ENCODE results near the gene CCDC88A.
"Not testable (repeated sequence)": the region's sequence is repeated elsewhere in the genome, so short reads cannot be mapped to it uniquely, and the experiment has no call there.

CCDC88A gene

DNA sequence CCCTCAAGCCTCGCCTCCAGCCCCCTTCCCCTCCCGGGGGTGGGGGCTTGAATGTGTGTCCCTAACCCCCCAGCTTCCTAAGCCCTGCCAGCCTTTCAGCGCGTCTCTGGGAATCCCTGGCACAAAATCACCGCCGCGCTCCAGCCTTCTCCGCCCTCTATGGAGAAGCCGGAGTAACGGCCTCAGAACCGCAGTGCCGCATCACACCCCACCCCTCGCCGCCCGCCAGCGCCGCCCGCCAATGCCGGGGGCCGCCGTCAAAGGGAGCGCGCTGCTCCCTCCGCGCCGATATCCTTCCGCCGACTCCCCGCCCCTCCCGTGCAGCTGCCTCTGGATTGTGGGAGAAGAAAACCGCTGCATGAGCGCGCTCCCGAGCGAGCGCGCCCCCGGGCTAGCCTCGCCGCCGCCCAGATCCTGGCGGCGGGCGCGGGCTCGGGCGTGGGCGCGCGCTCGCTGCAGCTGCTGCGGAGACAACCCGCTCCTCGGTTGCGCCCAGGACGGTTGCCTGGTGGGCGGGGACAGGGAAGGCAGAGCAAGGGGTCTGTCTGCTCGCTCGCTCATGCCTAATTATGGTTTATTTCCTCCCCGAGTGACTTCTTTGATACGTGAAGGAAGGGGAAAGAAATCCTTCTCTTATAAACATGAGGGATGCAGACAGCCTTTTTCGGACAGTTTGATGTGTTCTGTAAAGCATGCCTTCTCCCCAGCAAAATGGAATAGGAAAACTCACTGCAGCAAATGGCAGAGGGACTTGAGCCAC, at the start of gene CCDC88A:
TSS of gene CCDC88A (minus strand) at position 178 of the 760 bp plus-strand sequence. CDS start 777 bp downstream, outside the sequence.
- H3K27ac ChIP-seq: peak within 1 kb of the TSS; percentile 56 to 96 (median 85)

GRCh38 chr2:55461679-55462078, 42.0 kb upstream of the CCDC88A start:
- Histone ChIP-seq H3K27ac (no peak overlapping the region), H3K4me3 (no peak overlapping the region)

More for the DNA sequence above, at the start of gene CCDC88A:
- H3K4me3 ChIP-seq: peak within 1 kb of the TSS; percentile 53 to 99 (median 70)

- no peak overlapping the region for H3K4me3 ChIP-seq
Measured at GRCh38 chr2:55460562-55460961, 40.9 kb upstream of the CCDC88A start.

GRCh38 chr2:55459714-55460274, 40.1 kb upstream of the CCDC88A start:
- no peak overlapping the region for H3K27ac ChIP-seq
- no peak overlapping the region for H3K4me3 ChIP-seq

More at GRCh38 chr2:55460562-55460961, 40.9 kb upstream of the CCDC88A start:
- no peak overlapping the region for H3K27ac ChIP-seq

GRCh38 chr2:55459279-55459678, 39.6 kb upstream of the CCDC88A start:
- no peak overlapping the region for H3K27ac ChIP-seq

DNA sequence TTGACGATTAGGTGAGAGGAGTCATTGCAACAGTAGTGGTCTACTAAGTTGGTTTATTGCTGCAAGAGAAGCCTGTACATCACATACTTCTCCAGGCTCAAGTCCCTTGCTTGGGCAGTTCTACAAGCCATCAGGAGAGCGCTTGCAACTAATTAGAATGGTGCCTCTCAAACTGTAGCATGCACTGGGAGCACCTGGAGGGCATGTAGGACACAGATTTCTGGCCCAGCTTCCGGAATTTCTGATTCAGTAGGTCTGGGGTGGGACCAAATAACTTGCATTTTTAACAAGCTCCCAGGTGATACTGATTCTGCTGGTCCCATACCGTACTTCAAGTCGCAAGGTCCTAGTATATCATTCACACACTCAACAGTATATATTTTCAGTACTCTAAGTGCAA, 34.5 kb upstream of the CCDC88A start:
- H3K27ac ChIP-seq: no peak overlapping the region

More at GRCh38 chr2:55459279-55459678, 39.6 kb upstream of the CCDC88A start:
- H3K4me3 ChIP-seq: no peak overlapping the region

GRCh38 chr2:55452879-55453278, 33.2 kb upstream of the CCDC88A start:
- H3K27ac ChIP-seq: no peak overlapping the region
- no peak overlapping the region for H3K4me3 ChIP-seq

More for the DNA sequence above, 34.5 kb upstream of the CCDC88A start:
- H3K4me3 ChIP-seq: no peak overlapping the region

- Histone ChIP-seq H3K4me3 (no peak overlapping the region), H3K27ac (no peak overlapping the region)
Measured at GRCh38 chr2:55451699-55452098, 32.0 kb upstream of the CCDC88A start.

DNA sequence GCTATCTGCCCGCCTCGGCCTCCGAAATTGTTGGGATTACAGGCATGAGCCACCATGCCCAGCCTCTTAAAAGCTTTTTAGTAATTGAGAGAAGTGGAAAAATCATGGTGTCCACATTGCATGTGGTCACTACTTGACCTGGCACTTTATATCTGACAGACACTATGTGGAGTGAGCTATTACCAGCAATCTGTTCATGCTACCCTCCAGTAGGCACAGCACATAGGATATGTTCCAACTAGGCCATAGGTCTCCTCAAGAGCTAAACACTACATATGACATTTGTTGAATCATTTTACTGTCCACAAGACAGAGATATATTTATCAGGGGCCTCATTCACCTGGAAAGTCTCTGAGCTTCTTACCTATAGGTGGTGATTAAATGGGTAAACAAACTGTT, 30.4 kb upstream of the CCDC88A start:
- not testable (repeated sequence) for H3K27ac ChIP-seq, H3K4me3 ChIP-seq

- H3K4me3 ChIP-seq, H3K27ac ChIP-seq: not testable (repeated sequence)
Measured at GRCh38 chr2:55442045-55442760, 22.5 kb upstream of the CCDC88A start.

GRCh38 chr2:55441280-55441892, 21.7 kb upstream of the CCDC88A start:
- Histone ChIP-seq H3K27ac (no peak overlapping the region), H3K4me3 (no peak overlapping the region)

- H3K27ac ChIP-seq: no peak overlapping the region
Measured at GRCh38 chr2:55439101-55439397, 19.4 kb upstream of the CCDC88A start.

DNA sequence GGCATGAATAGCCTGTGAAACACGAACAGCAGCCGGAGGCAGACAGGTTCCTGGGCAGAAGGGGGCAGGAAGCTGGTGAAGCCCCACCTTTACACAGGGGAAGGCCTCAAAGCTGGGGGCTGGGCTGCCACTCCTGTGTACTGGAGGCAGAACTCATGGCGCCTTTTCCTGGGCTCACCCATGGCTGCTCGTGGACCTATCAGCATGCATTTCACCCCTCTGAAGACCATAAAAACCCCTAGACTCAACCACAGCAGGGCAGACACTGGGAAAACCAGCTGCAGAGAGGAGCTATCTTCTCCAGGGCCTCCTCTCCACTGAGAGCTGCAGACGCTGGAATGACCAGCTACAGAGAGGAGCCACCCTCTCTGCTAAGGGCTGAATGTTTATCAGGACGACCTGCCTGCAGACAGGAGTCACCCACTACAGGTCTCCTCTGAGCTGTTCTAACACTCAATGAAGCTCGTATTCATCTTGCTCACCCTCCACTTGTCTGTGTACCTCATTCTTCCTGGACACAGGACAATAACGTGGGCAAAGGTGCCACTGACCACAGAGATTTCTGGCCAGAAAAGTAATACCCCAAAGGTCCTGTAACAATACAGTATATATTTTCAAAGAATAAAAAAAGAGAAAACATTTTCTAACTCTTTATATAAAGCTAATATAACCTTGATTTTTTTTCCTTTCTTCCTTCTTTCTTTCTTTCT, 18.9 kb upstream of the CCDC88A start:
- Histone ChIP-seq H3K27ac (no peak overlapping the region), H3K4me3 (no peak overlapping the region)

More at GRCh38 chr2:55439101-55439397, 19.4 kb upstream of the CCDC88A start:
- no peak overlapping the region for H3K4me3 ChIP-seq

- Histone ChIP-seq H3K27ac (no peak overlapping the region), H3K4me3 (no peak overlapping the region)
Measured at GRCh38 chr2:55437515-55438390, 18.1 kb upstream of the CCDC88A start.

DNA sequence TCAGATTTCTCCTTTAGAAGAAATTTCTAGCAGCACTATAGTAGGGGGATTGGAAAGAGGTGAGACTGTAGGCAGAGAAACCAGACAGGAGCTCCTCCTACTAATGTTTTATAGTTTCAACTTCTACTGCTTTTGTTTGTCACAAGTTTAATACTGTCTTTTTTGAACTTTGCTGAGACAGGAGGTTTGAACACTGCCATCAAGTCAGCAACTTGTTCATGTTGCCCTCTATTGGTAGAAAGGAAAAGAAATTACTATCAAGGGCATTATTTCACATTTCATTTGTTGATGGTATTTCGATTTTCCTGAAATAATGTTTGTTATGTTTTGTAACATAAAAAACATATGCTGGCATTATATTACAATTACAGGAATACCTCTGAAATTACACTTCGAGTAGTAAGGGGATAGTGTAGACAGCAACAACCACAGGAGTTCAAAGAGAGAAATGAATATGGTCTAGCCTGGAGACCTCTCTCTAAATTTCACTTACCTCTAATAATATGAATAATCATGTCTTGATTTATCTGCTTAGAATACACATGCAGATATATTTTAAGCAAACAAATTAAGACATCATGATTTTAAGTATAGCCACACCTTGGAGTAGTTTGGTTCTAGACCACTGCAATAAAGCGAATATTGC, 12.4 kb upstream of the CCDC88A start:
- no peak overlapping the region for H3K4me3 ChIP-seq
- H3K27ac ChIP-seq: no peak overlapping the region

DNA sequence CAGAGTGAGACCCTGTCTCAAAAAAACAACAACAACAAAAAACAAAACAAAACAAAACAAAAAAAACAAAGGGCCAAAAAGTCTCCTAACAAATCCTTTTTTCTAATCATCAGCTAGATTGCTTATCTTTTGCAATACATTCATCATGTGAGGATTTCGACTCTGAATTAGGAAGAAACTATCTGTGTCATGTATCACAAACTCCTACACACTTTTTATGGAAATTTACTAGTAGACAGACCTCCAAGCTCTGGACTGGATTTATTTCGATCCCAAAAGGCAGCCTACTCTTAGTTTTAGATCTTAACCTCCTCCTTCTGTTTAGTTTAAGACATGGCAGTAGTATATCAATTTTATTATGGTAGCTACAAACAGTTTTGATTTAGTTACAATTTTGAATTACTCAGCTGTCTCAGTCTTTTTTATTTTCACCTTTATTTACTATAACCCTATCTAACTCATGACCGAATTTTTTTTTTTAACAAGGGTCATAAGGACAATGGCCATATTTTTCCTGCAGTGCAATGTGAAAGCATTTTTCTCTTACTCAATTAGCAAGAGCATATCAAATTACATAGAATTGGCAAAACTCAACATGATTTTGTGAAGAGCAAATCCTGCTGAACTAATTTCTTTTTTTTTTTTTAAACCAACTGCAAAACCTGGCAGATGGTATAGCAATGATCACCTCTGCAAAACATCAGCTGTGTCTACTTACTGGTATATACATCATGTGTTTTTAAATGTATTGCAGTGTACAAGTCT, 10.7 kb upstream of the CCDC88A start:
- no peak overlapping the region for H3K27ac ChIP-seq
- H3K4me3 ChIP-seq: no peak overlapping the region

GRCh38 chr2:55428258-55428657, 8.6 kb upstream of the CCDC88A start:
- no peak overlapping the region for H3K27ac ChIP-seq
- no peak overlapping the region for H3K4me3 ChIP-seq

GRCh38 chr2:55425431-55425831, 5.8 kb upstream of the CCDC88A start:
- H3K27ac ChIP-seq: no peak overlapping the region
- H3K4me3 ChIP-seq: no peak overlapping the region

All from skin epidermis (tissue), 12 donors.